GM19463 (cell line): Measurements from ENCODE around the gene EDA.

Experiments
- ATAC-seq: cut with Tn5 transposase; IDR thresholded peaks from one replicate; pipeline ENCODE4 v1.9.1; 2021; ENCODE audit warnings: mild to moderate bottlenecking, moderate library complexity; ENCODE audit not compliant: unreplicated experiment

Gene EDA

GRCh38 chrX:70054391-70054790, 438.5 kb downstream of the EDA start:
- ATAC-seq = no peak

GRCh38 chrX:70062076-70062475, 446.2 kb downstream of the EDA start, which contains the start of gene OTUD6A:
OTUD6A (plus strand) TSS chrX:70062457; CDS start chrX:70062525, 68 bp downstream.
- ATAC-seq = no peak

- no peak for ATAC-seq
These were observed 447.1 kb downstream of the EDA start for GRCh38 chrX:70062961-70063550.

GRCh38 chrX:70066646-70067045, 450.7 kb downstream of the EDA start:
- ATAC-seq = no peak

- ATAC-seq = no peak
These were observed 463.4 kb downstream of the EDA start for GRCh38 chrX:70079297-70079696.

- no peak for ATAC-seq
These were observed 464.0 kb downstream of the EDA start for GRCh38 chrX:70079870-70080269.

- no peak for ATAC-seq
These were observed 466.8 kb downstream of the EDA start for GRCh38 chrX:70082723-70083122.

GRCh38 chrX:70084592-70085240, 468.8 kb downstream of the EDA start:
- ATAC-seq = no peak

- no peak for ATAC-seq
These were observed 472.1 kb downstream of the EDA start for GRCh38 chrX:70087857-70088630.

GRCh38 chrX:70088751-70089150, 472.8 kb downstream of the EDA start:
- ATAC-seq = no peak
